HCT116 (cell line): ENCODE data around the gene METTL15. TPM values are rescaled to one million over a fixed set of nuclear protein-coding genes. Genes with fewer than 3 reads are reported as not detected.

Experiments
- ATAC-seq: fragments of 200-7000 bp; cut with Tn5 transposase; 2 replicates; pipeline ENCODE4 v1.9.1; 2020; ENCODE audit warnings: mild to moderate bottlenecking, moderate library complexity
- BruUV-seq: library from RNA; stranded (reverse); fragments of 400-500 nt; replicated peaks from 2 replicates; lab custom pipeline; 2021; lab: Mats Ljungman, UMichigan
- CTCF ChIA-PET: fragments of 300-600 bp; sonication (Branson Sonifier 250); formaldehyde crosslinking; loops from one replicate; lab custom pipeline; 2021; ENCODE audit warnings: antibody characterized with exemption; lab: Charles Lee
- POLR2A ChIA-PET: fragments of 300-600, 350-600 bp; sonication (Branson Sonifier 250); formaldehyde crosslinking; loops from one replicate; lab custom pipeline; 2021; ENCODE audit warnings: antibody characterized with exemption; lab: Charles Lee
- RAD21 ChIA-PET, 2 experiments: fragments of 300-600 bp; sonication (Branson Sonifier 250); formaldehyde crosslinking; loops; one replicate each; lab custom pipeline; 2023; ENCODE audit warnings: low total read pairs in 2 of 2; ENCODE audit not compliant: uncharacterized antibody in 2 of 2, unreplicated experiment in 2 of 2, low non-redundant PET in 1 of 2; lab: Charles Lee
- DNase-seq: peaks from one replicate; pipeline ENCODE4 v3.0.0-alpha.2; 2010; ENCODE audit warnings: low read depth, low spot score
- H2AFZ ChIP-seq: fragments of 200-600 bp; shearing (Covaris generic), sonication (generic); 2 replicates; pipeline ENCODE4 v1.6.1; 2017; ENCODE audit warnings: low read depth, mixed run types, mixed read lengths, antibody characterized with exemption, low read length; ENCODE audit not compliant: poor library complexity, severe bottlenecking
- H3K27ac ChIP-seq: 2 replicates; pipeline ENCODE4 v1.5.1; 2012; ENCODE audit warnings: low read depth, low read length
- H3K27me3 ChIP-seq: fragments of 200-600 bp; sonication (generic); 2 replicates; pipeline ENCODE4 v1.6.1; 2016; ENCODE audit warnings: mixed run types, low read length, mixed read lengths; ENCODE audit not compliant: insufficient read depth
- H3K36me3 ChIP-seq, 2 experiments: fragments of 200-500 bp in 1 of 2; fragments of 200-600 bp in 1 of 2; sonication (Bioruptor generic) in 1 of 2; sonication (generic) in 1 of 2; 2 replicates each; pipeline versions ENCODE4 v1.5.1 to v1.6.1; 2014 to 2016; ENCODE audit warnings: low read length in 2 of 2, inconsistent platforms in 1 of 2, mixed read lengths in 1 of 2, mixed run types in 1 of 2; ENCODE audit not compliant: insufficient read depth in 2 of 2, control insufficient read depth in 1 of 2
- H3K4me1 ChIP-seq, 2 experiments: fragments of 200-600 bp in 1 of 2; sonication (generic) in 1 of 2; 2 replicates each; pipeline versions ENCODE4 v1.5.1 to v1.6.1; 2012 to 2017; ENCODE audit warnings: low read length in 2 of 2, inconsistent platforms in 1 of 2, mild to moderate bottlenecking in 1 of 2, mixed read lengths in 1 of 2, mixed run types in 1 of 2, moderate library complexity in 1 of 2; ENCODE audit not compliant: insufficient read depth in 2 of 2, control insufficient read depth in 1 of 2
- H3K4me2 ChIP-seq: fragments of 200-600 bp; sonication (generic); 2 replicates; pipeline ENCODE4 v1.6.1; 2017; ENCODE audit warnings: mixed run types, low read length, mixed read lengths
- H3K4me3 ChIP-seq, 2 experiments: fragments of 200-600 bp in 1 of 2; sonication (generic) in 1 of 2; replicated peaks in 1 of 2; 2 replicates each; pipeline ENCODE4 v1.5.1; 2011 to 2016; ENCODE audit warnings: low read length in 2 of 2, control low read depth in 1 of 2, low read depth in 1 of 2, mild to moderate bottlenecking in 1 of 2, mixed read lengths in 1 of 2, mixed run types in 1 of 2
- H3K79me2 ChIP-seq: fragments of 200-600 bp; sonication (generic); 2 replicates; pipeline ENCODE4 v1.6.1; 2017; ENCODE audit warnings: mild to moderate bottlenecking, mixed run types, low read length, moderate library complexity, mixed read lengths; ENCODE audit not compliant: insufficient read depth
- H3K9ac ChIP-seq: fragments of 200-600 bp; sonication (generic); 2 replicates; pipeline ENCODE4 v1.6.1; 2016; ENCODE audit warnings: low read length, mixed read lengths
- H3K9me2 ChIP-seq: fragments of 200-600 bp; sonication (generic), shearing (Covaris generic); 2 replicates; pipeline ENCODE4 v1.6.1; 2017; ENCODE audit warnings: mixed run types, mild to moderate bottlenecking, moderate library complexity; ENCODE audit not compliant: insufficient read depth
- H3K9me3 ChIP-seq, 2 experiments: fragments of 200-500 bp in 1 of 2; fragments of 200-600 bp in 1 of 2; sonication (Bioruptor generic) in 1 of 2; sonication (generic) in 1 of 2; 2 replicates each; pipeline ENCODE4 v1.6.1; 2014 to 2017; ENCODE audit warnings: low read length in 2 of 2, mixed read lengths in 2 of 2, inconsistent platforms in 1 of 2, low read depth in 1 of 2, mild to moderate bottlenecking in 1 of 2, mixed run types in 1 of 2, moderate library complexity in 1 of 2; ENCODE audit not compliant: control insufficient read depth in 1 of 2, insufficient read depth in 1 of 2
- H4K20me1 ChIP-seq: fragments of 200-600 bp; sonication (generic), shearing (Covaris generic); 2 replicates; pipeline ENCODE4 v1.6.1; 2017; ENCODE audit warnings: mixed run types, mild to moderate bottlenecking, moderate library complexity; ENCODE audit not compliant: insufficient read depth
- CBX3 ChIP-seq: IDR thresholded peaks from 2 replicates; pipeline ENCODE4 v1.6.1; 2012; ENCODE audit warnings: low read depth
- EGR1 ChIP-seq: IDR thresholded peaks from 2 replicates; pipeline ENCODE4 v1.6.1; 2012; ENCODE audit warnings: low read depth
- ELF1 ChIP-seq: IDR thresholded peaks from 2 replicates; pipeline ENCODE4 v1.6.1; 2012; ENCODE audit warnings: low read depth, borderline replicate concordance
- EZH2 ChIP-seq: fragments of 200-600 bp; sonication (generic); IDR thresholded peaks from 2 replicates; pipeline ENCODE4 v1.6.1; 2017; ENCODE audit warnings: antibody characterized with exemption, mixed run types
- EZH2phosphoT487 ChIP-seq: fragments of 200-600 bp; IDR thresholded peaks from 2 replicates; pipeline ENCODE4 v1.6.1; 2018; ENCODE audit warnings: antibody characterized with exemption, borderline replicate concordance
- FOSL1 ChIP-seq: IDR thresholded peaks from 2 replicates; pipeline ENCODE4 v1.6.1; 2012; ENCODE audit warnings: low read depth
- POLR2A ChIP-seq: IDR thresholded peaks from 2 replicates; pipeline ENCODE4 v1.7.0; 2011; ENCODE audit warnings: borderline replicate concordance; ENCODE audit not compliant: insufficient read depth, insufficient read length; ENCODE audit errors: extremely low read depth
- POLR2AphosphoS5 ChIP-seq: IDR thresholded peaks from 2 replicates; pipeline ENCODE4 v1.6.1; 2011; ENCODE audit warnings: mild to moderate bottlenecking, low read depth, low read length, moderate library complexity
- RAD21 ChIP-seq: IDR thresholded peaks from 2 replicates; pipeline ENCODE4 v1.6.1; 2012; ENCODE audit warnings: low read depth, mild to moderate bottlenecking
- SIN3A ChIP-seq: IDR thresholded peaks from 2 replicates; pipeline ENCODE4 v1.6.1; 2012; ENCODE audit warnings: low read depth
- SP1 ChIP-seq: IDR thresholded peaks from 2 replicates; pipeline ENCODE4 v1.6.1; 2012; ENCODE audit warnings: low read depth
- SRF ChIP-seq: IDR thresholded peaks from 2 replicates; pipeline ENCODE4 v1.6.1; 2012; ENCODE audit warnings: low read depth
- TCF7L2 ChIP-seq: IDR thresholded peaks from 2 replicates; pipeline ENCODE4 v1.7.0; 2011; ENCODE audit warnings: borderline replicate concordance, inconsistent platforms; ENCODE audit not compliant: insufficient read depth, insufficient read length; ENCODE audit errors: extremely low read depth
- YY1 ChIP-seq: IDR thresholded peaks from 2 replicates; pipeline ENCODE4 v1.6.1; 2011; ENCODE audit warnings: low read length, low read depth, moderate library complexity, mild to moderate bottlenecking; ENCODE audit not compliant: insufficient replicate concordance; ENCODE audit errors: extremely low read depth
- ZFX ChIP-seq: fragments of 450-650 bp; IDR thresholded peaks from 2 replicates; pipeline ENCODE4 v1.6.1; 2017
- ZNF274 ChIP-seq: fragments of 200-500 bp; sonication (Bioruptor generic); IDR thresholded peaks from 2 replicates; pipeline ENCODE4 v1.6.1; 2014; ENCODE audit warnings: mild to moderate bottlenecking, low read depth, low read length, inconsistent platforms
- intact Hi-C: fragments of 100-400 bp; cut with micrococcal nuclease; formaldehyde crosslinking; loops from 2 replicates; pipeline ENCODE4 v1.10.0; 2022
- total RNA-seq: library from RNA; stranded (reverse); gene quantifications from one replicate; pipeline ENCODE4 v1.2.1, GENCODE V29; 2021; ENCODE audit not compliant: unreplicated experiment
- TF ChIP-seq, protein P1 (sequence below), 3 experiments: fragments of 200-600 bp in 1 of 3; sonication (generic) in 1 of 3; IDR thresholded peaks in 2 of 3; conservative IDR thresholded peaks in 1 of 3; 2 replicates each; pipeline ENCODE4 v1.5.1; 2012 to 2017; ENCODE audit warnings: low read depth in 2 of 3, low read length in 2 of 3, antibody characterized with exemption in 1 of 3, borderline replicate concordance in 1 of 3, control low read depth in 1 of 3, mild to moderate bottlenecking in 1 of 3, mixed read lengths in 1 of 3, mixed run types in 1 of 3, moderate library complexity in 1 of 3; ENCODE audit not compliant: insufficient read depth in 1 of 3
- TF ChIP-seq, protein P2 (sequence below): IDR thresholded peaks from 2 replicates; pipeline ENCODE4 v1.6.1; 2012; ENCODE audit warnings: low read depth
- TF ChIP-seq, protein P3 (sequence below): IDR thresholded peaks from 2 replicates; pipeline ENCODE4 v1.6.1; 2012

METTL15 gene
- total RNA-seq, 1 experiment from 2014 or later = 25.3 TPM

DNA sequence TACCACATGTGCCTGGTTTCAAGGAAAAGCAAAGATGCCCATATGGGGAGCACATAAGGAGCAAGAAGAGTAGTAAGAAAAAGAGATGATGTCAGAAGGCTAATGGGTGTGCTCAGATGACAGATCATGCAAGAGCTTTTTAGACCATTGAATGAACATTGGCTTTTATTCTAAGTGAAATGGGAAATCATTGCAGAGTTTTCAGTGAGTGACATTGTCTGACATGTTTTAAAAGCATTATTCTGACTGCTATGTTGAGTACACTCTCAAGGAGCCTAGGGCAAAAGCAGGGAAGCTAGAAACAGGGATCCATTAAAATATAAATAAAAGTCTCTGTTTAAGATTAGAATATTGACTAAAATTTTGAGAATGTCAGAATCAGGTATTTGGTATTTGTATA is 133.6 kb downstream of the METTL15 start:
- Histone ChIP-seq H3K27ac (no peak overlapping the region), H3K4me2 (no peak overlapping the region), H3K4me3 (no peak overlapping the region), H3K36me3 (no peaks in the 10 kb centered on the region), H3K9me3 (no peaks in the 10 kb centered on the region), H3K79me2 (peaks cover 4% of the 10 kb centered on the region; the same call in 1 of the 2 replicates), H3K9me2 (no peaks in the 10 kb centered on the region), H3K4me1 (no peaks in the 10 kb centered on the region), H3K27me3 (no peaks in the 10 kb centered on the region), H3K9ac (no peak overlapping the region), H4K20me1 (no peaks in the 10 kb centered on the region), H2AFZ (no peak overlapping the region)
- ChIA-PET RAD21 (no interaction called here), POLR2A (no interaction called here), CTCF (no interaction called here)
- intact Hi-C loops = no loop called here
- TF ChIP-seq ELF1 (no peak), RAD21 (no peak), EZH2 (no peak), TCF7L2 (no peak), YY1 (no peak), EZH2phosphoT487 (no peak), ZNF274 (no peak), SP1 (no peak), POLR2AphosphoS5 (no peak), FOSL1 (no peak), SRF (no peak), EGR1 (no peak), POLR2A (no peak), ZFX (no peak), SIN3A (no peak), CBX3 (no peak)
- TF ChIP-seq, protein P1, sequence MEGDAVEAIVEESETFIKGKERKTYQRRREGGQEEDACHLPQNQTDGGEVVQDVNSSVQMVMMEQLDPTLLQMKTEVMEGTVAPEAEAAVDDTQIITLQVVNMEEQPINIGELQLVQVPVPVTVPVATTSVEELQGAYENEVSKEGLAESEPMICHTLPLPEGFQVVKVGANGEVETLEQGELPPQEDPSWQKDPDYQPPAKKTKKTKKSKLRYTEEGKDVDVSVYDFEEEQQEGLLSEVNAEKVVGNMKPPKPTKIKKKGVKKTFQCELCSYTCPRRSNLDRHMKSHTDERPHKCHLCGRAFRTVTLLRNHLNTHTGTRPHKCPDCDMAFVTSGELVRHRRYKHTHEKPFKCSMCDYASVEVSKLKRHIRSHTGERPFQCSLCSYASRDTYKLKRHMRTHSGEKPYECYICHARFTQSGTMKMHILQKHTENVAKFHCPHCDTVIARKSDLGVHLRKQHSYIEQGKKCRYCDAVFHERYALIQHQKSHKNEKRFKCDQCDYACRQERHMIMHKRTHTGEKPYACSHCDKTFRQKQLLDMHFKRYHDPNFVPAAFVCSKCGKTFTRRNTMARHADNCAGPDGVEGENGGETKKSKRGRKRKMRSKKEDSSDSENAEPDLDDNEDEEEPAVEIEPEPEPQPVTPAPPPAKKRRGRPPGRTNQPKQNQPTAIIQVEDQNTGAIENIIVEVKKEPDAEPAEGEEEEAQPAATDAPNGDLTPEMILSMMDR (IDR thresholded peaks at IDR 0.05 in 2 of 3, conservative IDR thresholded peaks at IDR 0.05 in 1 of 3; ENCODE audit: borderline replicate concordance in 1 of 3, insufficient read depth in 1 of 3, low read depth in 2 of 3, low read length in 2 of 3) = no peak
- TF ChIP-seq, protein P2, sequence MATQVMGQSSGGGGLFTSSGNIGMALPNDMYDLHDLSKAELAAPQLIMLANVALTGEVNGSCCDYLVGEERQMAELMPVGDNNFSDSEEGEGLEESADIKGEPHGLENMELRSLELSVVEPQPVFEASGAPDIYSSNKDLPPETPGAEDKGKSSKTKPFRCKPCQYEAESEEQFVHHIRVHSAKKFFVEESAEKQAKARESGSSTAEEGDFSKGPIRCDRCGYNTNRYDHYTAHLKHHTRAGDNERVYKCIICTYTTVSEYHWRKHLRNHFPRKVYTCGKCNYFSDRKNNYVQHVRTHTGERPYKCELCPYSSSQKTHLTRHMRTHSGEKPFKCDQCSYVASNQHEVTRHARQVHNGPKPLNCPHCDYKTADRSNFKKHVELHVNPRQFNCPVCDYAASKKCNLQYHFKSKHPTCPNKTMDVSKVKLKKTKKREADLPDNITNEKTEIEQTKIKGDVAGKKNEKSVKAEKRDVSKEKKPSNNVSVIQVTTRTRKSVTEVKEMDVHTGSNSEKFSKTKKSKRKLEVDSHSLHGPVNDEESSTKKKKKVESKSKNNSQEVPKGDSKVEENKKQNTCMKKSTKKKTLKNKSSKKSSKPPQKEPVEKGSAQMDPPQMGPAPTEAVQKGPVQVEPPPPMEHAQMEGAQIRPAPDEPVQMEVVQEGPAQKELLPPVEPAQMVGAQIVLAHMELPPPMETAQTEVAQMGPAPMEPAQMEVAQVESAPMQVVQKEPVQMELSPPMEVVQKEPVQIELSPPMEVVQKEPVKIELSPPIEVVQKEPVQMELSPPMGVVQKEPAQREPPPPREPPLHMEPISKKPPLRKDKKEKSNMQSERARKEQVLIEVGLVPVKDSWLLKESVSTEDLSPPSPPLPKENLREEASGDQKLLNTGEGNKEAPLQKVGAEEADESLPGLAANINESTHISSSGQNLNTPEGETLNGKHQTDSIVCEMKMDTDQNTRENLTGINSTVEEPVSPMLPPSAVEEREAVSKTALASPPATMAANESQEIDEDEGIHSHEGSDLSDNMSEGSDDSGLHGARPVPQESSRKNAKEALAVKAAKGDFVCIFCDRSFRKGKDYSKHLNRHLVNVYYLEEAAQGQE = no peak
- TF ChIP-seq, protein P3, sequence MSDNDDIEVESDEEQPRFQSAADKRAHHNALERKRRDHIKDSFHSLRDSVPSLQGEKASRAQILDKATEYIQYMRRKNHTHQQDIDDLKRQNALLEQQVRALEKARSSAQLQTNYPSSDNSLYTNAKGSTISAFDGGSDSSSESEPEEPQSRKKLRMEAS = no peak
- ATAC-seq = no peak
- no peak for DNase-seq
- no TSS peak for BruUV-seq
